HL-60 (cell line): ENCODE results near the gene NPNT.

Source experiments
- DNase-seq, 2 experiments: peaks; one replicate each; pipeline ENCODE4 v3.0.0-alpha.2; 2010 to 2020; ENCODE audit warnings: low read depth in 1 of 2, low spot score in 1 of 2
- H3K27ac ChIP-seq: fragments of 250-450 bp; sonication (Bioruptor Pico); replicated peaks from 2 replicates; pipeline ENCODE4 v1.5.1; 2020; ENCODE audit warnings: mild to moderate bottlenecking, moderate library complexity
- H3K27me3 ChIP-seq: fragments of 250-450 bp; sonication (Bioruptor Pico); 2 replicates; pipeline ENCODE4 v1.5.1; 2021; ENCODE audit warnings: mild to moderate bottlenecking, moderate library complexity; ENCODE audit not compliant: insufficient read depth, poor library complexity, severe bottlenecking
- H3K4me3 ChIP-seq: replicated peaks from 2 replicates; pipeline ENCODE4 v1.5.1; 2011; ENCODE audit warnings: mild to moderate bottlenecking, control low read depth, low read length; ENCODE audit not compliant: insufficient read depth
- CTCF ChIP-seq: IDR thresholded peaks from one replicate; pipeline ENCODE4 v1.5.1; 2011; ENCODE audit warnings: low read length, control low read depth, inconsistent platforms; ENCODE audit not compliant: insufficient read depth
- GABPA ChIP-seq: IDR thresholded peaks from 2 replicates; pipeline ENCODE4 v1.6.1; 2012; ENCODE audit warnings: low read depth
- POLR2AphosphoS5 ChIP-seq: IDR thresholded peaks from 2 replicates; pipeline ENCODE4 v1.6.1; 2012; ENCODE audit warnings: low read depth
- SPI1 ChIP-seq: IDR thresholded peaks from 2 replicates; pipeline ENCODE4 v1.6.1; 2012; ENCODE audit warnings: low read depth, mild to moderate bottlenecking, borderline replicate concordance
- TF ChIP-seq, protein P1 (sequence below): IDR thresholded peaks from 2 replicates; pipeline ENCODE4 v1.6.1; 2012; ENCODE audit warnings: low read depth; ENCODE audit not compliant: insufficient replicate concordance

NPNT gene

DNA sequence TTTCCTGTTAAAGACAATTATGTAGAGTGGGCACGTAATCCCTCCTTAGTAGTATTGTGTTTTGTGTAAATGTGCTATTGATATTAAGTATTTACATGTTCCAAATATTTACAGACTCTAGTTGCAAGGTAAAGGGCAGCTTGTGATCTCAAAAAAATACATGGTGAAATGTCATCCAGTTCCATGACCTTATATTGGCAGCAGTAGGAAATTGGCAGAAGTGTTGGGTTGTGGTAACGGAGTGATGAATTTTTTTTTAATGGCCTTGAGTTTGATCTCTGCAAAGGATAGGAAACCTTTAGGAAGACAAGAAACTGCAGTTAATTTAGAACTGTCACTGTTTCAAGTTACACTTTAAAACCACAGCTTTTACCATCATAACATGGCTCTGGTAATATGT is 74.3 kb downstream of the NPNT start:
- Histone ChIP-seq H3K4me3 (no peak overlapping the region), H3K27ac (no peak overlapping the region), H3K27me3 (no peaks in the 10 kb centered on the region)
- TF ChIP-seq SPI1, result no peak
- TF ChIP-seq GABPA, result no peak
- TF ChIP-seq, protein P1, sequence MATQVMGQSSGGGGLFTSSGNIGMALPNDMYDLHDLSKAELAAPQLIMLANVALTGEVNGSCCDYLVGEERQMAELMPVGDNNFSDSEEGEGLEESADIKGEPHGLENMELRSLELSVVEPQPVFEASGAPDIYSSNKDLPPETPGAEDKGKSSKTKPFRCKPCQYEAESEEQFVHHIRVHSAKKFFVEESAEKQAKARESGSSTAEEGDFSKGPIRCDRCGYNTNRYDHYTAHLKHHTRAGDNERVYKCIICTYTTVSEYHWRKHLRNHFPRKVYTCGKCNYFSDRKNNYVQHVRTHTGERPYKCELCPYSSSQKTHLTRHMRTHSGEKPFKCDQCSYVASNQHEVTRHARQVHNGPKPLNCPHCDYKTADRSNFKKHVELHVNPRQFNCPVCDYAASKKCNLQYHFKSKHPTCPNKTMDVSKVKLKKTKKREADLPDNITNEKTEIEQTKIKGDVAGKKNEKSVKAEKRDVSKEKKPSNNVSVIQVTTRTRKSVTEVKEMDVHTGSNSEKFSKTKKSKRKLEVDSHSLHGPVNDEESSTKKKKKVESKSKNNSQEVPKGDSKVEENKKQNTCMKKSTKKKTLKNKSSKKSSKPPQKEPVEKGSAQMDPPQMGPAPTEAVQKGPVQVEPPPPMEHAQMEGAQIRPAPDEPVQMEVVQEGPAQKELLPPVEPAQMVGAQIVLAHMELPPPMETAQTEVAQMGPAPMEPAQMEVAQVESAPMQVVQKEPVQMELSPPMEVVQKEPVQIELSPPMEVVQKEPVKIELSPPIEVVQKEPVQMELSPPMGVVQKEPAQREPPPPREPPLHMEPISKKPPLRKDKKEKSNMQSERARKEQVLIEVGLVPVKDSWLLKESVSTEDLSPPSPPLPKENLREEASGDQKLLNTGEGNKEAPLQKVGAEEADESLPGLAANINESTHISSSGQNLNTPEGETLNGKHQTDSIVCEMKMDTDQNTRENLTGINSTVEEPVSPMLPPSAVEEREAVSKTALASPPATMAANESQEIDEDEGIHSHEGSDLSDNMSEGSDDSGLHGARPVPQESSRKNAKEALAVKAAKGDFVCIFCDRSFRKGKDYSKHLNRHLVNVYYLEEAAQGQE, result no peak
- DNase-seq, result no peak

- H3K27ac ChIP-seq, result no peak overlapping the region
- no peak overlapping the region for H3K4me3 ChIP-seq
- DNase-seq, result no peak
- no peak for TF ChIP-seq SPI1
- TF ChIP-seq GABPA, result no peak
- no peak for TF ChIP-seq POLR2AphosphoS5
- TF ChIP-seq CTCF, result no peak
- no peaks in the 10 kb centered on the region for H3K27me3 ChIP-seq
These were observed 75.1 kb downstream of the NPNT start for GRCh38 chr4:105970371-105970770.

GRCh38 chr4:105971036-105971435 is 75.8 kb downstream of the NPNT start:
- Histone ChIP-seq H3K4me3 (no peak overlapping the region), H3K27ac (no peak overlapping the region), H3K27me3 (no peaks in the 10 kb centered on the region)
- TF ChIP-seq SPI1, result no peak
- TF ChIP-seq, protein P1, result no peak
- TF ChIP-seq CTCF, result no peak
- no peak for TF ChIP-seq POLR2AphosphoS5
- TF ChIP-seq GABPA, result no peak
- DNase-seq, result no peak

- H3K27ac ChIP-seq, result no peak overlapping the region
- no peaks in the 10 kb centered on the region for H3K27me3 ChIP-seq
- TF ChIP-seq SPI1 (no peak), GABPA (no peak)
- no peak overlapping the region for H3K4me3 ChIP-seq
- no peak for DNase-seq
These were observed 77.8 kb downstream of the NPNT start for GRCh38 chr4:105972946-105973621.

GRCh38 chr4:105976915-105977314 is 81.6 kb downstream of the NPNT start:
- TF ChIP-seq SPI1 (no peak), GABPA (no peak), POLR2AphosphoS5 (no peak), CTCF (no peak)
- TF ChIP-seq, protein P1, result no peak
- Histone ChIP-seq H3K27ac (no peak overlapping the region), H3K27me3 (no peaks in the 10 kb centered on the region), H3K4me3 (no peak overlapping the region)
- DNase-seq, result no peak
